MCF 10A (cell line): ENCODE results near the gene SATB1. TPM values are rescaled to one million over a fixed set of nuclear protein-coding genes. Genes with fewer than 3 reads are reported as not detected.

Experiments used
- BruUV-seq: library from RNA; stranded (reverse); fragments of 400-500 nt; replicated peaks from 2 replicates; lab custom pipeline; 2021; lab: Mats Ljungman, UMichigan
- CTCF ChIA-PET: fragments of 300-600 bp; sonication (Branson Sonifier 250); formaldehyde crosslinking; extraction: SDS; loops from one replicate; lab custom pipeline; 2021; ENCODE audit warnings: antibody characterized with exemption, inconsistent platforms; lab: Yijun Ruan, JAX
- POLR2A ChIA-PET: fragments of 300-600, 350-650 bp; sonication (Branson Sonifier 250); formaldehyde crosslinking; extraction: SDS; loops from one replicate; lab custom pipeline; 2020; ENCODE audit warnings: antibody characterized with exemption, inconsistent platforms; lab: Yijun Ruan, JAX
- DNase-seq: peaks from one replicate; pipeline ENCODE4 v3.0.0-alpha.2; 2018; ENCODE audit not compliant: unreplicated experiment
- H3K27ac Mint-ChIP-seq: one replicate; pipeline ENCODE4 v1.8.0; 2022; ENCODE audit warnings: mild to moderate bottlenecking, low read depth, mixed read lengths; ENCODE audit not compliant: unreplicated experiment
- H3K27me3 Mint-ChIP-seq: one replicate; pipeline ENCODE4 v1.8.0; 2022; ENCODE audit warnings: mixed read lengths; ENCODE audit not compliant: insufficient read depth, unreplicated experiment
- H3K36me3 Mint-ChIP-seq: one replicate; pipeline ENCODE4 v1.8.0; 2022; ENCODE audit warnings: mild to moderate bottlenecking, moderate library complexity, mixed read lengths; ENCODE audit not compliant: insufficient read depth, unreplicated experiment
- H3K4me1 Mint-ChIP-seq: one replicate; pipeline ENCODE4 v1.8.0; 2022; ENCODE audit warnings: mixed read lengths; ENCODE audit not compliant: insufficient read depth, unreplicated experiment
- H3K4me3 Mint-ChIP-seq: one replicate; pipeline ENCODE4 v1.8.0; 2022; ENCODE audit warnings: mild to moderate bottlenecking, moderate library complexity, mixed read lengths; ENCODE audit not compliant: unreplicated experiment
- H3K9me3 Mint-ChIP-seq: one replicate; pipeline ENCODE4 v1.8.0; 2022; ENCODE audit warnings: mixed read lengths; ENCODE audit not compliant: unreplicated experiment
- CTCF ChIP-seq: fragments of 200-600 bp; IDR thresholded peaks from one replicate; pipeline ENCODE4 v1.8.0; 2022; ENCODE audit warnings: antibody characterized with exemption, mild to moderate bottlenecking; ENCODE audit not compliant: unreplicated experiment
- intact Hi-C: fragments of 100-400 bp; cut with micrococcal nuclease; formaldehyde crosslinking; loops from 2 replicates; pipeline ENCODE4 v1.14.1; 2022
- total RNA-seq: library from RNA; stranded (reverse); gene quantifications from 2 replicates; pipeline ENCODE4 v1.2.3, GENCODE V29; 2022

SATB1 gene
- total RNA-seq, 1 experiment from 2014 or later, result 0.23 TPM

- no peaks in the 10 kb centered on the region for H3K9me3 Mint-ChIP-seq
- ChIA-PET CTCF (interaction anchor here (2.6 kb wide), 1 partner anchor 14 kb away, joined by 12 read pairs; no protein-coding TSS in a partner anchor), POLR2A (no interaction called here)
- no peak for TF ChIP-seq CTCF
- no peaks in the 10 kb centered on the region for H3K4me1 Mint-ChIP-seq
- no peaks in the 10 kb centered on the region for H3K36me3 Mint-ChIP-seq
- no peak overlapping the region for H3K27ac Mint-ChIP-seq
- peaks cover 68% of the 10 kb centered on the region for H3K27me3 Mint-ChIP-seq
- no peak overlapping the region for H3K4me3 Mint-ChIP-seq
- intact Hi-C loops, result no loop called here
- no TSS peak for BruUV-seq
- DNase-seq, result no peak
These were observed 22.1 kb downstream of the SATB1 start for GRCh38 chr3:18403061-18403460.

GRCh38 chr3:18402239-18402799 is 22.8 kb downstream of the SATB1 start:
- Mint-ChIP-seq H3K9me3 (no peaks in the 10 kb centered on the region), H3K27me3 (peaks cover 61% of the 10 kb centered on the region), H3K4me1 (no peaks in the 10 kb centered on the region), H3K27ac (no peak overlapping the region), H3K36me3 (no peaks in the 10 kb centered on the region), H3K4me3 (no peak overlapping the region)
- TF ChIP-seq CTCF, result no peak
- ChIA-PET CTCF (interaction anchor here (0.7 to 2.6 kb wide), 2 partner anchors 13 to 25 kb away, joined by 3 to 12 read pairs; no protein-coding TSS in a partner anchor), POLR2A (no interaction called here)
- intact Hi-C loops, result no loop called here
- no peak for DNase-seq
- BruUV-seq, result no TSS peak

- Mint-ChIP-seq H3K4me3 (no peak overlapping the region), H3K27me3 (peaks cover 52% of the 10 kb centered on the region), H3K9me3 (no peaks in the 10 kb centered on the region), H3K27ac (no peak overlapping the region), H3K4me1 (no peaks in the 10 kb centered on the region), H3K36me3 (peaks cover 4% of the 10 kb centered on the region)
- no TSS peak for BruUV-seq
- CTCF ChIA-PET, result interaction anchor here (0.5 to 2.6 kb wide), 3 partner anchors 10 to 158 kb away, joined by 3 to 12 read pairs (median 6); no protein-coding TSS in a partner anchor
- no peak for DNase-seq
- TF ChIP-seq CTCF, result no peak
- POLR2A ChIA-PET, result interaction anchor here (0.8 kb wide), 1 partner anchor 24 kb away, joined by 3 read pairs; no protein-coding TSS in a partner anchor
- intact Hi-C loops, result no loop called here
These were observed 23.7 kb downstream of the SATB1 start for GRCh38 chr3:18401300-18401961.

- DNase-seq, result no peak
- H3K27me3 Mint-ChIP-seq, result peaks cover 34% of the 10 kb centered on the region
- CTCF ChIA-PET, result interaction anchor here (0.7 to 1.3 kb wide), 4 partner anchors 9 to 504 kb away, joined by 3 to 4 read pairs (median 4); no protein-coding TSS in a partner anchor
These were observed 26.7 kb downstream of the SATB1 start for GRCh38 chr3:18398448-18398847.

More at GRCh38 chr3:18398448-18398847, 26.7 kb downstream of the SATB1 start:
- POLR2A ChIA-PET, result no interaction called here
- Mint-ChIP-seq H3K4me1 (no peaks in the 10 kb centered on the region), H3K4me3 (no peak overlapping the region), H3K36me3 (peaks cover 4% of the 10 kb centered on the region), H3K27ac (no peak overlapping the region), H3K9me3 (no peaks in the 10 kb centered on the region)
- intact Hi-C loops, result no loop called here
- BruUV-seq, result no TSS peak
- TF ChIP-seq CTCF, result no peak
